ENCODE results near the gene KIRREL3.

DNA sequence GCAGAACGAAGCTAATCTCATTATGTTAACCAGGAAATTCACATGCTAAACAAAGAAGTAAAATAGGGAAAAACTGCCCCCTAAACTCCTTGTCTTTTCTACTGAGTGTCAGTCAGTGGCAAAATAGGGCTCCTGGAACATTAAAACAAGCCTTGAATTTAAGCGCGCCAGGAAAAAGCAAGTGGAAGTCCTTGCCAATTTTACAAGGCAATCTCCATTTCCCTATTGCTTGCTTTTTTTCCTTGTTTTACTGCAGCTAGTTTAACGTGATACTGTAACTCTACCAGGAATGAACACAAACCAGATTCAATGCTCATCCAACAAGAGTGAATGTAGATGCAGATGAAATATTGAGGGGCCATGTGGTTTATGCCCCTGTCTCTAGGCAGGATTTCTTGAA, 28.1 kb upstream of the KIRREL3 start:
- TF ChIP-seq POLR2AphosphoS5 (IDR thresholded peaks at IDR 0.05; ENCODE audit: low read depth, low read length): no peak
- no peak for TF ChIP-seq POLR2A (IDR thresholded peaks at IDR 0.05; ENCODE audit: low read depth, low read length)
- no peak for TF ChIP-seq TAF1 (IDR thresholded peaks at IDR 0.05; ENCODE audit: low read depth, low read length)
- TF ChIP-seq SPI1 (IDR thresholded peaks at IDR 0.05; ENCODE audit: low read depth, low read length): no peak
